ENCODE data around the gene FAM20C. TPM values are rescaled to one million over a fixed set of nuclear protein-coding genes. Genes with fewer than 3 reads are reported as not detected.

FAM20C gene
- total RNA-seq, 2 experiments from 2014 or later = 1.3 to 1.7 TPM

DNA sequence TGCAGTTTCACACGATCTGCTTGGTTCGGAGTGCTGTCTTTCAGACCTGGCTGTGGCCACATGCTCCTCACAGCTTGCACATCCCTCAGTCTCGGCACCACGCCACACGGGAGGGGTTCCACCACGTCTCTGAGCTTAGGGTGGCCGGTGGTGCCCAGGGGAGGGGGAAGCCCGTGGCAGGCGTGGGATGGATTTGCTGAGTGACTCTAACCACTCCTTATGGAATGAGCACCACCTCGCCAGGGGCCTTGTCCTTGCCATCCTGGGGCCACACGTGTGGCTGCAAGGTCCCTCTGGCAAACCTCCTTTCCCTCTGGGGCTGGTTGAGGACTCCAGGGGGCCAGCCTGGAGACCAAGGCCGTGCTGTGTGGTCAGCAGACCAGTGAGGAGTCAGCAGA lies 29.1 kb upstream of the FAM20C start:
- Histone ChIP-seq H3K36me3 (ENCODE audit: insufficient read depth, low read length) (no peaks in the 10 kb centered on the region), H3K4me1 (ENCODE audit: insufficient read depth, low read length) (no peaks in the 10 kb centered on the region), H3K27me3 (ENCODE audit: control insufficient read depth in 1 of 2, insufficient read depth in 2 of 2, low read length in 2 of 2) (peaks cover 4 to 7% of the 10 kb centered on the region in 2 experiments), H3K4me3 (ENCODE audit: low read length) (no peak overlapping the region), H3K9me3 (ENCODE audit: control insufficient read depth in 1 of 2, insufficient read depth in 1 of 2, low read length in 2 of 2) (no peaks in the 10 kb centered on the region), H3K27ac (ENCODE audit: low read depth in 1 of 2, low read length in 2 of 2) (no peak overlapping the region)
- ChIA-PET CTCF (no interaction called here), POLR2A (no interaction called here)
- H3K27ac Mint-ChIP-seq = no peak overlapping the region
- H3K4me1 Mint-ChIP-seq (ENCODE audit: low read depth) = no peaks in the 10 kb centered on the region
- ATAC-seq (ENCODE audit: poor library complexity) (no peak), DNase-seq (no peak)
- H3K4me3 Mint-ChIP-seq = no peak overlapping the region
- H3K27me3 Mint-ChIP-seq = peaks cover 10% of the 10 kb centered on the region
- intact Hi-C loops (cut with DNase I, micrococcal nuclease) = no loop called here
- no peaks in the 10 kb centered on the region for H3K36me3 Mint-ChIP-seq (ENCODE audit: low read depth)
- H3K9me3 Mint-ChIP-seq = no peaks in the 10 kb centered on the region
- TF ChIP-seq, protein P1, sequence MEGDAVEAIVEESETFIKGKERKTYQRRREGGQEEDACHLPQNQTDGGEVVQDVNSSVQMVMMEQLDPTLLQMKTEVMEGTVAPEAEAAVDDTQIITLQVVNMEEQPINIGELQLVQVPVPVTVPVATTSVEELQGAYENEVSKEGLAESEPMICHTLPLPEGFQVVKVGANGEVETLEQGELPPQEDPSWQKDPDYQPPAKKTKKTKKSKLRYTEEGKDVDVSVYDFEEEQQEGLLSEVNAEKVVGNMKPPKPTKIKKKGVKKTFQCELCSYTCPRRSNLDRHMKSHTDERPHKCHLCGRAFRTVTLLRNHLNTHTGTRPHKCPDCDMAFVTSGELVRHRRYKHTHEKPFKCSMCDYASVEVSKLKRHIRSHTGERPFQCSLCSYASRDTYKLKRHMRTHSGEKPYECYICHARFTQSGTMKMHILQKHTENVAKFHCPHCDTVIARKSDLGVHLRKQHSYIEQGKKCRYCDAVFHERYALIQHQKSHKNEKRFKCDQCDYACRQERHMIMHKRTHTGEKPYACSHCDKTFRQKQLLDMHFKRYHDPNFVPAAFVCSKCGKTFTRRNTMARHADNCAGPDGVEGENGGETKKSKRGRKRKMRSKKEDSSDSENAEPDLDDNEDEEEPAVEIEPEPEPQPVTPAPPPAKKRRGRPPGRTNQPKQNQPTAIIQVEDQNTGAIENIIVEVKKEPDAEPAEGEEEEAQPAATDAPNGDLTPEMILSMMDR (IDR thresholded peaks at IDR 0.05) = no peak

DNA sequence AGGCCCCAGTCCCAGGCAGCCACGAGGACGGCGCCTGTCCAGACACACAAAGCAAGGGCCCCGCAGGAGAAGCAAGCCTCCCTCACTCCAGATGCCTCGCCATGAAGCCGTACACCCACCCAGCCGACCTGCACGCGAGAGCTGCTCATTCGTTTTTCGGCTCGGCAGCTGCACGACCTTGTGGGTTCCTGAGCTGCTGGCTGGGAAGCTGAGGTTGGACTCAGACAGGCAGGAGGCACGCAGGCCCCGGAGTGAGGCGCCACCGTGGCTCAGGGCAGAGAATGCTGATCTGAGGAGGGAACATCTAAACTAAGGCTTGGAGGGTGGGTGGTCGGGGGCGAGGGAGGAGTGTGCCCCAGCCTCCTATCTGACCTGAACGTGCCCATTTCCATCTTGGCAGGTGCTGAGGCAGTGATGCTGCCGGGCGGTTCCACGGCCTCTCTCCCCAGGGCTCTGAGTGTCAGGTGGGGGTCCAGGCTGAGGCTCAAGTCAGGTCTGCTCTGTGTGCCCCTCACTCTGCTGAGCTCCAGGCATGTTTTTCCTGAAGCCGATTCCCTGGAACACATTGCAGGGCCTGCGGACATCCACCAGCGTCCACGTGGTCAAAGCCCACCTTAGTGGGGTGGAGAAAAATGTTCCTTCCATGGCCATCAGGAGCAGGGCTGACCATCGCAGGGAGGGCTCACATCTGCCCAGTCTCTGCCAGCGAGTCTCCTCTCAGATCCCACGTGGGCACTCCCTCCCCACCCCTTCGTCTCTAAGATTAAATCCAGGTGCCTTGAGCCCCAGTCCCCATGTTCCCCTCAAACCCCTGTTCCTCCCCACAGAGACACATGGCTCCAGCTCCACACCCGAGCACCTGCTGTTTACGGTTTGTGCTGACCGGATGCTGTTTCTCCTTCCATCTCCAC lies 28.1 kb upstream of the FAM20C start:
- POLR2A ChIA-PET = no interaction called here
- no peaks in the 10 kb centered on the region for H3K36me3 Mint-ChIP-seq (ENCODE audit: low read depth)
- no peak for DNase-seq
- H3K27ac ChIP-seq (ENCODE audit: low read depth in 1 of 2, low read length in 2 of 2) = no peak overlapping the region
- intact Hi-C loops (cut with DNase I, micrococcal nuclease) = no loop called here
- TF ChIP-seq, protein P1 (IDR thresholded peaks at IDR 0.05) = no peak
- CTCF ChIA-PET = no interaction called here
- no peak for ATAC-seq (ENCODE audit: poor library complexity)
- no peaks in the 10 kb centered on the region for H3K9me3 Mint-ChIP-seq
- no peaks in the 10 kb centered on the region for H3K36me3 ChIP-seq (ENCODE audit: insufficient read depth, low read length)
- H3K4me3 ChIP-seq (ENCODE audit: low read length) = no peak overlapping the region
- H3K4me1 Mint-ChIP-seq (ENCODE audit: low read depth) = no peaks in the 10 kb centered on the region
- H3K9me3 ChIP-seq (ENCODE audit: control insufficient read depth in 1 of 2, insufficient read depth in 1 of 2, low read length in 2 of 2) = no peaks in the 10 kb centered on the region
- peaks cover 10% of the 10 kb centered on the region for H3K27me3 Mint-ChIP-seq
- peaks cover 4 to 7% of the 10 kb centered on the region in 2 experiments for H3K27me3 ChIP-seq (ENCODE audit: control insufficient read depth in 1 of 2, insufficient read depth in 2 of 2, low read length in 2 of 2)
- no peaks in the 10 kb centered on the region for H3K4me1 ChIP-seq (ENCODE audit: insufficient read depth, low read length)
- H3K4me3 Mint-ChIP-seq = no peak overlapping the region
- H3K27ac Mint-ChIP-seq = no peak overlapping the region

DNA sequence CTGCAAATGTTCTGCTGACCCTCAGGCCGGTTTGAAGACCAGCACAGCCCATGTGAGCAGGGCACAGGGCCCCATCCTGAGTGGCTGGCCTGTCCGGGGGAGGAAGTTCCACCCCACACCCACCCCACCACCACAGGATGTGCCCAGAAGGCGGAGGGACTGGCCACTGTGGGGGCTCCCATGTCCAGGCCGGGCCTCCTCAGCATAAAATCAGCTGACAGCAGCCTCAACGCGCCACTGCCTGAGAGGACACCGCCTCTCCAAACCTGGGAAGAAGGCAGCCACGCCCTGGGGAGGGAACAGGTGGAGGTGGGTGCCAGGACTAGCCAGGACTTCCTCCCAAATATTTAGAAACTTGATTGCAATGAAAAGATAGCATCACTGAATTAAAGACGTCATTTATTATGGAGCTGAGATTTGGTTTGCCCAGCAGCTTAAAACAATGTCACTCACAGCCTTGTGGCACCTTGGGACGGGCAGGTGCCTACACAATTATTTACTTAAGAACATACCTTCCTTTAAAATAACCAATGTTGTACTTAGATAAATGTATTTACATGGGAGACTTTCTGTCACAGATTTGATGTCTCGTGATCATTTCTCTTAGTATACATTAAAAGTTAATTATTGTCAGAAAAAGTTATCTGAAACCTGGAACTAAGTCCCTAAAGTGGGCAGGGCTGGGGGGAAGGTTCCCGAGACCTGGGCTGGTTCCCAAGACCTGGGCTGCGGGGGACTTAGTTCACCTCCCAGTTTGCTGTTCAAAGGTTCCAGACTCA lies 27.3 kb upstream of the FAM20C start:
- Mint-ChIP-seq H3K9me3 (no peaks in the 10 kb centered on the region), H3K27me3 (peaks cover 10% of the 10 kb centered on the region), H3K4me1 (ENCODE audit: low read depth) (no peaks in the 10 kb centered on the region), H3K27ac (no peak overlapping the region), H3K4me3 (no peak overlapping the region), H3K36me3 (ENCODE audit: low read depth) (no peaks in the 10 kb centered on the region)
- H3K4me3 ChIP-seq (ENCODE audit: low read length) = no peak overlapping the region
- intact Hi-C loops (cut with DNase I, micrococcal nuclease) = no loop called here
- ATAC-seq (ENCODE audit: poor library complexity) = no peak
- TF ChIP-seq, protein P1 (IDR thresholded peaks at IDR 0.05) = no peak
- no peak for DNase-seq
- H3K36me3 ChIP-seq (ENCODE audit: insufficient read depth, low read length) = no peaks in the 10 kb centered on the region
- H3K27ac ChIP-seq (ENCODE audit: low read depth in 1 of 2, low read length in 2 of 2) = no peak overlapping the region
- no peaks in the 10 kb centered on the region for H3K4me1 ChIP-seq (ENCODE audit: insufficient read depth, low read length)
- ChIA-PET POLR2A (no interaction called here), CTCF (no interaction called here)
- no peaks in the 10 kb centered on the region for H3K9me3 ChIP-seq (ENCODE audit: control insufficient read depth in 1 of 2, insufficient read depth in 1 of 2, low read length in 2 of 2)
- H3K27me3 ChIP-seq (ENCODE audit: control insufficient read depth in 1 of 2, insufficient read depth in 2 of 2, low read length in 2 of 2) = peaks cover 4 to 7% of the 10 kb centered on the region in 2 experiments

Data from CD4-positive, alpha-beta T cell (primary cell).